NT2/D1 (cell line): ENCODE measurements around the gene NPAS3.

ENCODE experiments used
- DNase-seq: peaks from one replicate; pipeline ENCODE4 v3.0.0-alpha.2; 2011; ENCODE audit warnings: low read depth, low spot score
- H3K27me3 ChIP-seq: 2 replicates; pipeline ENCODE4 v1.6.0; 2011; ENCODE audit warnings: mild to moderate bottlenecking; ENCODE audit not compliant: insufficient read length, insufficient read depth
- H3K36me3 ChIP-seq: 2 replicates; pipeline ENCODE4 v1.6.1; 2011; ENCODE audit warnings: mild to moderate bottlenecking, low read length, mixed read lengths; ENCODE audit not compliant: insufficient read depth, insufficient read length
- H3K4me1 ChIP-seq: 2 replicates; pipeline ENCODE4 v1.5.1; 2011; ENCODE audit not compliant: insufficient read depth, insufficient read length
- H3K4me3 ChIP-seq: 2 replicates; pipeline ENCODE4 v1.5.1; 2011; ENCODE audit warnings: low read depth; ENCODE audit not compliant: insufficient read length
- H3K9ac ChIP-seq: 2 replicates; pipeline ENCODE4 v1.6.0; 2011; ENCODE audit warnings: low read depth; ENCODE audit not compliant: insufficient read length
- H3K9me3 ChIP-seq: 2 replicates; pipeline ENCODE4 v1.5.1; 2011; ENCODE audit warnings: mild to moderate bottlenecking, low read length; ENCODE audit not compliant: insufficient read depth
- SUZ12 ChIP-seq: IDR thresholded peaks from 2 replicates; pipeline ENCODE4 v1.6.1; 2011; ENCODE audit not compliant: insufficient read length, insufficient read depth; ENCODE audit errors: extremely low read depth
- YY1 ChIP-seq: IDR thresholded peaks from 2 replicates; pipeline ENCODE4 v1.6.1; 2011; ENCODE audit not compliant: insufficient read length, insufficient read depth
- ZNF274 ChIP-seq: IDR thresholded peaks from 2 replicates; pipeline ENCODE4 v1.6.1; 2011; ENCODE audit warnings: mild to moderate bottlenecking, low read depth, low read length

The NPAS3 gene

GRCh38 chr14:33016613-33017012 lies 77.9 kb downstream of the NPAS3 start:
- TF ChIP-seq SUZ12, result no peak
- no peak for TF ChIP-seq YY1
- no peak for TF ChIP-seq ZNF274
- Histone ChIP-seq H3K36me3 (no peaks in the 10 kb centered on the region), H3K9me3 (no peaks in the 10 kb centered on the region), H3K27me3 (no peaks in the 10 kb centered on the region), H3K4me1 (no peaks in the 10 kb centered on the region), H3K9ac (no peak overlapping the region), H3K4me3 (no peak overlapping the region)
- no peak for DNase-seq

GRCh38 chr14:33017016-33017415 lies 78.3 kb downstream of the NPAS3 start:
- H3K4me1 ChIP-seq, result no peaks in the 10 kb centered on the region
- no peaks in the 10 kb centered on the region for H3K27me3 ChIP-seq
- no peak overlapping the region for H3K9ac ChIP-seq
- no peak overlapping the region for H3K4me3 ChIP-seq
- no peak for DNase-seq
- H3K9me3 ChIP-seq, result no peaks in the 10 kb centered on the region
- no peaks in the 10 kb centered on the region for H3K36me3 ChIP-seq
- TF ChIP-seq YY1 (no peak), SUZ12 (no peak), ZNF274 (no peak)

DNA sequence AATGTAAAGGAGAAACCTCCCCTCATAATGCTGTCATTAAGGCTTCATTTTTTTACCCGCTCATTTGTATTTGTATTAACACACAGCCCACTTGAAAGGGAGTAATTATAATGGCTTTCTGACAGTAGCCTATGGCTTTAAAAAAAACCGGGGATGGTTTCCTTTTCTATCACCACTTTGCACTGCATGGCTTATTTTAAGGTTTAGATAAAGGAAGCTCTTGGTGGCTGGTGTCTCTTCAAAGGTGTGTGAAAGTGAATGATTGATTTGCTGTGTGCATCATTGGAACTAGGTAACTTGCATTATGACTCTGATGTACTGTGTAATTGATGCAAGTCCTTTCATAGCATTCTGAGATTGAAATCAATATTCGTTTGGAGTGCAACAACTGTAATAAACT lies 80.7 kb downstream of the NPAS3 start:
- DNase-seq, result no peak
- H3K4me1 ChIP-seq, result no peaks in the 10 kb centered on the region
- no peaks in the 10 kb centered on the region for H3K36me3 ChIP-seq

DNA sequence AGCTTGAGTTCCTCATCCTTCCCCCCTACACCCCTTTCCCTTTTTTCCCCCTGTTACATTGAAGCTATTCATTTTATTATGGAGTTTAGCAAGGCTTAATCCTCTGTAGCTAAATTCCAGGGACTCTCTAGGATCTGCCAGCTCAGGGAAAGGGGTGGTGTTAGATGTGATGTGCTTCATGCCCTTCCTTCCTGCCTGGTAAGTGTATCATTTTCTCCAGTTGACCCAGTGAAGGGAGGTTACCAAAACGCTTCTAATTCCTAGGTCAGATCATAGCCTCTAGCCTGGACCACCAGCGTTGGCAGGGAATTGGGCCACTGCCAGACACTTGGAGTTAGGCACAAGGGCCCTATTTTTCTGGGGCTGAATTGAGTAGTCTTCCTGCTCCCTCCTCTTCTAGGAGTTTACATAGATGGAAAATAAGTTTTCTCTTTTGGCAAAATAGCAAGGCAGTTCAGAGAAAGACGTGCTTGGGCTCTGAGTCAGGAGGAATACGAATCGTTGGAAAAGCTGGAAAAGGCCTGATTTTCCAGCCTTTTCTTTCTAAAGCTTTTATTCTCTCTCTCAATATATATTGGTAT lies 88.3 kb downstream of the NPAS3 start:
- H3K36me3 ChIP-seq, result no peaks in the 10 kb centered on the region
- H3K4me3 ChIP-seq, result no peak overlapping the region
- TF ChIP-seq SUZ12 (no peak), ZNF274 (no peak), YY1 (no peak)
- H3K9ac ChIP-seq, result no peak overlapping the region
- H3K27me3 ChIP-seq, result no peaks in the 10 kb centered on the region
- H3K4me1 ChIP-seq, result no peaks in the 10 kb centered on the region
- DNase-seq, result no peak
- H3K9me3 ChIP-seq, result no peaks in the 10 kb centered on the region

More for the DNA sequence above, 80.7 kb downstream of the NPAS3 start:
- Histone ChIP-seq H3K4me3 (no peak overlapping the region), H3K27me3 (no peaks in the 10 kb centered on the region), H3K9me3 (no peaks in the 10 kb centered on the region), H3K9ac (no peak overlapping the region)
- TF ChIP-seq SUZ12 (no peak), ZNF274 (no peak), YY1 (no peak)

DNA sequence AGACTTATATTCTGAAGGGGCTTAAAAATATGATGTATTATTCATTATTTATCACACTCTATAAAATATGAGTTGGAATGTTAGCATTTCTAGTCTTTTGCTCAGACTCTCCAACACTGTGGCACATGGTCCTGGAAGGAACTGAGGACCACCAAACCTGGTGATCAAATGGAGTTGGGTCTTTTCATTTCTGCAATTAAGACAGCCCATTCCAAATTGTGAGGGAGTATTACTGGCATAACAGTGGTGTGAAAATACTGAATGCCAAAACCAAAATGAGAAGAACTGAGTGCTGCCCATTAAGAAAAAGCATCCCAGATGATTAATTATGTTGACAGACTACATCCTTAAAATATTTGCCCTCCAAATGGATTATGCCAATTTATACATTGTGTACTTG lies 90.8 kb downstream of the NPAS3 start:
- no peak for TF ChIP-seq YY1
- TF ChIP-seq SUZ12, result no peak
- TF ChIP-seq ZNF274, result no peak
- no peak overlapping the region for H3K9ac ChIP-seq
- no peaks in the 10 kb centered on the region for H3K36me3 ChIP-seq
- no peaks in the 10 kb centered on the region for H3K4me1 ChIP-seq
- H3K9me3 ChIP-seq, result no peaks in the 10 kb centered on the region
- no peak for DNase-seq
- no peaks in the 10 kb centered on the region for H3K27me3 ChIP-seq
- no peak overlapping the region for H3K4me3 ChIP-seq

DNA sequence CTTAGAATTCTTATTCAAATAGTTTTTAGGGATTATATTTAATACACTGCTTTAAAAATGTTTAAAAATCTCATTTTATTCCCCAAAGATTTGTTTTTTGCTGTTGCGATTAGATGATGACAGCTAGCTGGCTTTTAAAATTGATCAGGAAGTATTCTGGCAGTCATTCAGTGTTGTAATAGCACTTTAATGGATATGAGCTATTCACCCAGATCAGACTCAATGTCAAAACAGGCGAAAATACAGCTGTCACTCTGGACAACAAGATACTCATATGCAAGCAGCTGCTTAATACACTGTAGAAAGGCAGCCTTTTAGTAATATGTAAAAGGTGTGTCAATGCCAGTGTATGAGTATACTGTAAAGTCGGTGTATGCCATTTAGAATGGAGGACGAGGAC lies 91.7 kb downstream of the NPAS3 start:
- Histone ChIP-seq H3K36me3 (no peaks in the 10 kb centered on the region), H3K9me3 (no peaks in the 10 kb centered on the region), H3K4me1 (no peaks in the 10 kb centered on the region), H3K27me3 (no peaks in the 10 kb centered on the region), H3K9ac (no peak overlapping the region), H3K4me3 (no peak overlapping the region)
- DNase-seq, result no peak
- TF ChIP-seq SUZ12 (no peak), YY1 (no peak), ZNF274 (no peak)

GRCh38 chr14:33035416-33036194 lies 96.9 kb downstream of the NPAS3 start:
- TF ChIP-seq YY1 (no peak), ZNF274 (no peak), SUZ12 (no peak)
- no peak overlapping the region for H3K9ac ChIP-seq
- H3K9me3 ChIP-seq, result no peaks in the 10 kb centered on the region
- H3K4me3 ChIP-seq, result no peak overlapping the region
- H3K27me3 ChIP-seq, result no peaks in the 10 kb centered on the region
- H3K4me1 ChIP-seq, result no peaks in the 10 kb centered on the region
- no peaks in the 10 kb centered on the region for H3K36me3 ChIP-seq
- no peak for DNase-seq
